ENCODE measurements around the gene BAIAP2L2.

Gene BAIAP2L2

GRCh38 chr22:38051261-38051660, 59.2 kb downstream of the BAIAP2L2 start:
- H3K9me3 ChIP-seq (ENCODE audit: control insufficient read depth, insufficient read depth, low read length), result no peaks in the 10 kb centered on the region
- no peak overlapping the region for H3K27ac ChIP-seq (ENCODE audit: low read depth, low read length)
- no peaks in the 10 kb centered on the region for H3K9me2 ChIP-seq (replicated peaks; ENCODE audit: control insufficient read depth, low read length)
- no peak overlapping the region for H3K4me2 ChIP-seq (ENCODE audit: low read length)
- H4K20me1 ChIP-seq (ENCODE audit: control insufficient read depth, insufficient read depth, low read depth, low read length), result no peaks in the 10 kb centered on the region
- H3K79me2 ChIP-seq (ENCODE audit: control insufficient read depth, low read length), result no peaks in the 10 kb centered on the region
- H3K27me3 ChIP-seq (ENCODE audit: control insufficient read depth, low read length), result peaks cover 5% of the 10 kb centered on the region; the same call in 1 of the 2 replicates
- H3K4me3 ChIP-seq (ENCODE audit: low read length), result no peak overlapping the region
- TF ChIP-seq EZH2phosphoT487 (IDR thresholded peaks at IDR 0.05; ENCODE audit: borderline replicate concordance, low read length), result no peak
- no peak for TF ChIP-seq CTCF (IDR thresholded peaks at IDR 0.05; ENCODE audit: low read depth, low read length, poor library complexity, severe bottlenecking)
- H3F3A ChIP-seq (ENCODE audit: control insufficient read depth, insufficient read depth), result no peaks in the 10 kb centered on the region; the same call in 1 of the 2 replicates
- H3K4me1 ChIP-seq (ENCODE audit: control insufficient read depth, low read length), result peaks cover 36% of the 10 kb centered on the region
- no peaks in the 10 kb centered on the region for H3K36me3 ChIP-seq (ENCODE audit: control insufficient read depth, low read length)

GRCh38 chr22:38050720-38051119, 59.8 kb downstream of the BAIAP2L2 start:
- H3K9me3 ChIP-seq (ENCODE audit: control insufficient read depth, insufficient read depth, low read length), result no peaks in the 10 kb centered on the region
- H3K4me2 ChIP-seq (ENCODE audit: low read length), result no peak overlapping the region
- no peak for TF ChIP-seq CTCF (IDR thresholded peaks at IDR 0.05; ENCODE audit: low read depth, low read length, poor library complexity, severe bottlenecking)
- no peak for TF ChIP-seq EZH2phosphoT487 (IDR thresholded peaks at IDR 0.05; ENCODE audit: borderline replicate concordance, low read length)
- no peak overlapping the region for H3K4me3 ChIP-seq (ENCODE audit: low read length)
- H3K27me3 ChIP-seq (ENCODE audit: control insufficient read depth, low read length), result peaks cover 5% of the 10 kb centered on the region; the same call in 1 of the 2 replicates
- H3K36me3 ChIP-seq (ENCODE audit: control insufficient read depth, low read length), result no peaks in the 10 kb centered on the region
- H3F3A ChIP-seq (ENCODE audit: control insufficient read depth, insufficient read depth), result no peaks in the 10 kb centered on the region; the same call in 1 of the 2 replicates
- H3K79me2 ChIP-seq (ENCODE audit: control insufficient read depth, low read length), result no peaks in the 10 kb centered on the region
- H4K20me1 ChIP-seq (ENCODE audit: control insufficient read depth, insufficient read depth, low read depth, low read length), result no peaks in the 10 kb centered on the region
- no peaks in the 10 kb centered on the region for H3K9me2 ChIP-seq (replicated peaks; ENCODE audit: control insufficient read depth, low read length)
- H3K27ac ChIP-seq (ENCODE audit: low read depth, low read length), result no peak overlapping the region
- peaks cover 36% of the 10 kb centered on the region for H3K4me1 ChIP-seq (ENCODE audit: control insufficient read depth, low read length)

- TF ChIP-seq EZH2phosphoT487 (IDR thresholded peaks at IDR 0.05; ENCODE audit: borderline replicate concordance, low read length) (no peak), CTCF (IDR thresholded peaks at IDR 0.05; ENCODE audit: low read depth, low read length, poor library complexity, severe bottlenecking) (no peak)
- no peak overlapping the region for H3K4me3 ChIP-seq (ENCODE audit: low read length)
- no peak overlapping the region for H3K4me2 ChIP-seq (ENCODE audit: low read length)
- no peak overlapping the region for H3K27ac ChIP-seq (ENCODE audit: low read depth, low read length)
- H3F3A ChIP-seq (ENCODE audit: control insufficient read depth, insufficient read depth), result no peaks in the 10 kb centered on the region; the same call in 1 of the 2 replicates
- no peaks in the 10 kb centered on the region for H3K36me3 ChIP-seq (ENCODE audit: control insufficient read depth, low read length)
- H3K4me1 ChIP-seq (ENCODE audit: control insufficient read depth, low read length), result peaks cover 32% of the 10 kb centered on the region
- H3K9me2 ChIP-seq (replicated peaks; ENCODE audit: control insufficient read depth, low read length), result no peaks in the 10 kb centered on the region
- H4K20me1 ChIP-seq (ENCODE audit: control insufficient read depth, insufficient read depth, low read depth, low read length), result no peaks in the 10 kb centered on the region
- H3K79me2 ChIP-seq (ENCODE audit: control insufficient read depth, low read length), result no peaks in the 10 kb centered on the region
- H3K27me3 ChIP-seq (ENCODE audit: control insufficient read depth, low read length), result peaks cover 5% of the 10 kb centered on the region; the same call in 1 of the 2 replicates
- H3K9me3 ChIP-seq (ENCODE audit: control insufficient read depth, insufficient read depth, low read length), result no peaks in the 10 kb centered on the region
Observed at GRCh38 chr22:38049812-38050619, 60.5 kb downstream of the BAIAP2L2 start.

Data from DOHH2 (cell line).